Measurements from ENCODE around the gene AMELX.

DNA sequence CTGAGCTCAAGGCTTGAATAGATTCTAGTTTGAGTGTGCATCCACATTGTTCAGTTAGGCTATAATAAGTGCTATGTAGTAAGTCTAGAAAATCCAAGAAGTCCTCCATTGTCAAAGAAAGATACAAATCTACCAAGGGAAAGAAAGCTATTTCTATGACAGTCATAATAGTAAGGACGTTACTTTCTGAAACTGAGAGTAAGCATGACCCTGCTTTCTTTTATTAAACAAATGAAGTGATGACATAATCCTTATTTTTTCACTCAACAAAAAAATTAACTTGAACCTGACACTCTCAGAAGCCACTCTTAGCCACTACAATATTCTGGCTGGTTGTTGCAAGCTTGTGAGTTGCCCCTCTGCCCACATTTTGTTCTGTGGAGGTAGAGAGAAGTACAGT is 33.8 kb upstream of the AMELX start:
- TF ChIP-seq EZH2 (IDR thresholded peaks at IDR 0.05; ENCODE audit: borderline replicate concordance, low read depth, low read length, poor library complexity, severe bottlenecking), result no peak
- TF ChIP-seq, protein P1, sequence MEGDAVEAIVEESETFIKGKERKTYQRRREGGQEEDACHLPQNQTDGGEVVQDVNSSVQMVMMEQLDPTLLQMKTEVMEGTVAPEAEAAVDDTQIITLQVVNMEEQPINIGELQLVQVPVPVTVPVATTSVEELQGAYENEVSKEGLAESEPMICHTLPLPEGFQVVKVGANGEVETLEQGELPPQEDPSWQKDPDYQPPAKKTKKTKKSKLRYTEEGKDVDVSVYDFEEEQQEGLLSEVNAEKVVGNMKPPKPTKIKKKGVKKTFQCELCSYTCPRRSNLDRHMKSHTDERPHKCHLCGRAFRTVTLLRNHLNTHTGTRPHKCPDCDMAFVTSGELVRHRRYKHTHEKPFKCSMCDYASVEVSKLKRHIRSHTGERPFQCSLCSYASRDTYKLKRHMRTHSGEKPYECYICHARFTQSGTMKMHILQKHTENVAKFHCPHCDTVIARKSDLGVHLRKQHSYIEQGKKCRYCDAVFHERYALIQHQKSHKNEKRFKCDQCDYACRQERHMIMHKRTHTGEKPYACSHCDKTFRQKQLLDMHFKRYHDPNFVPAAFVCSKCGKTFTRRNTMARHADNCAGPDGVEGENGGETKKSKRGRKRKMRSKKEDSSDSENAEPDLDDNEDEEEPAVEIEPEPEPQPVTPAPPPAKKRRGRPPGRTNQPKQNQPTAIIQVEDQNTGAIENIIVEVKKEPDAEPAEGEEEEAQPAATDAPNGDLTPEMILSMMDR (conservative IDR thresholded peaks at IDR 0.05; ENCODE audit: low read depth, low read length), result no peak

All from A673 (cell line).